GM12874 (cell line): ENCODE measurements around the gene ADGRE2.

Experiments
- CTCF ChIP-seq: IDR thresholded peaks from 2 replicates; pipeline ENCODE4 v1.5.1; 2011; ENCODE audit warnings: low read depth, mild to moderate bottlenecking, control low read depth, low read length, moderate library complexity; ENCODE audit not compliant: insufficient read depth

ADGRE2 gene

DNA sequence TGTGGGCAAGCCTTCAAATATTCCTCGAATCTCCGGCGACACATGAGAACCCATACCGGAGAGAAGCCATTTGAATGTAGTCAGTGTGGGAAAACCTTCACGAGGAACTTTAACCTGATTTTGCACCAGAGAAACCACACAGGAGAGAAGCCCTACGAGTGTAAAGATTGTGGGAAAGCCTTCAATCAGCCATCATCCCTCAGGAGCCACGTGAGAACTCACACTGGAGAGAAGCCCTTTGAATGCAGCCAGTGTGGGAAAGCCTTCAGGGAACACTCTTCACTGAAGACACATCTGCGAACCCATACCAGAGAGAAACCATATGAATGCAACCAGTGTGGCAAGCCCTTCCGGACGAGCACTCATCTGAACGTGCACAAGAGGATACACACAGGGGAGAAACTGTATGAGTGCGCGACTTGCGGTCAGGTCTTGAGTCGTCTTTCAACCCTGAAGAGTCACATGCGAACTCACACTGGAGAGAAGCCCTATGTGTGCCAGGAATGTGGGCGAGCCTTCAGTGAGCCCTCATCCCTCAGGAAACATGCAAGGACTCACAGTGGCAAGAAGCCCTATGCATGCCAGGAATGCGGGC lies 59.7 kb downstream of the ADGRE2 start:
- TF ChIP-seq CTCF: no peak

DNA sequence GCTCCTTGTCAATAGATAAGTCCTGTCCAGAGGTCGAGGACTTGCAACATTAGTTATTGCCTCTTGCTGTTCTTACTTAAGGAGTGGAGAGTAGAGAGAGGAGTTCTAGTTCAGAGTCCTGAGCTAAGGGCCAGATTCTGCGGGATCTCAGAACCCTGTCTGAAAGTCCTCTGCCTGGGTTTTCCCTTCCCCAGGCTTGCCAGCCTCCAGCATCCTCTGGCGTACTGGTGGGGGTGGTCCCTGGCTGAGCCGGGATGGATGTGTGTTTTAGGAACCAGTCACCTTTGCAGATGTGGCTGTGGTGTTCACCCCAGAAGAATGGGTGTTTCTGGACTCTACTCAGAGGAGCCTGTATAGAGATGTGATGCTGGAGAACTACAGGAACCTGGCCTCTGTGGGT lies 62.5 kb downstream of the ADGRE2 start:
- no peak for TF ChIP-seq CTCF

DNA sequence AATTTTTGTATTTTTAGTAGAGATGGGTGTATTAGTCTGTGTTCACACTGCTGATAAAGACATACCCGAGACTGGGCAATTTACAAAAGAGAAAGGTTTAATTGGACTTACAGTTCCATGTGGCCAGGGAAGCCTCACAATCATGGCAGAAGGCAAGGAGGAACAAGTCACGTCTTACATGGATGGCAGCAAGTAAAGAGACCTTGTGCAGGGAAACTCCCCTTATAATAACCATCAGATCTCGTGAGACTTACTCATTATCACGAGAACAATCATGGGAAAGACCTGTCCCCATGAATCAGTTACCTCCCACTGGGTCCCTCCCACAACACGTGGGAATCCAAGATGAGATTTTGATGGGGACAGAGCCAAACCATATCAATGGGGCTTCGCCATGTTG lies 73.9 kb downstream of the ADGRE2 start:
- TF ChIP-seq CTCF: no peak

GRCh38 chr19:14703833-14704232 lies 74.5 kb downstream of the ADGRE2 start:
- no peak for TF ChIP-seq CTCF

- no peak for TF ChIP-seq CTCF
Observed at GRCh38 chr19:14700711-14701375, 77.5 kb downstream of the ADGRE2 start.

- no peak for TF ChIP-seq CTCF
Observed at GRCh38 chr19:14699641-14700040, 78.7 kb downstream of the ADGRE2 start.

DNA sequence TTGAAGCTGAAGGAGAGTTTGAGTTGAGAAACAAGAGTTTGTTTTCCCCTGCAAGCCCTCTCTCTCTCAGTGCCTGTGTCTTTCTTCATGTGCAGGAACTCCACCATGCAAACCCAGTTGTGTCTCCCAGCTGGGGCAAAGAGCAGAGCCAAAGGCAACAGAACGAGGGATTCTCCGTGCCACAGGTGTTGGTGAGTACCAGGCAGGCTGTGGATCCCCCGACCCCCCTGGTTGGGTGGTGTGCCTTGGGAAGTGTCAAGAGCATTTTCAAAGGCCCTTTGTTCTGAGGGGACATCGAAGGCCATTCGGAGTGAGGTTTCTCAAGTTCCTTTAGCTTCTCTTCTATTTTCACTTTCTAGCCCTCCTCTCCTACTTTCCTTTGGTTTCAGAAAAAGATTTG lies 82.9 kb downstream of the ADGRE2 start:
- no peak for TF ChIP-seq CTCF
